H1 (cell line): Measurements from ENCODE around the gene CLTCL1.
A peak's percentile ranks its signal among the peaks of the same experiment; 100 is the strongest.

Source experiments
- CREB1 ChIP-seq: IDR thresholded peaks from 2 replicates; pipeline ENCODE4 v1.6.1; 2012; ENCODE audit warnings: inconsistent platforms
- CTCF ChIP-seq, 3 experiments: IDR thresholded peaks; 1 replicate in 2 of 3; 2 replicates in 1 of 3; pipeline versions ENCODE4 v1.5.1 to v1.6.1; 2011; ENCODE audit warnings: low read length in 3 of 3, mild to moderate bottlenecking in 3 of 3, inconsistent platforms in 2 of 3, low read depth in 1 of 3, moderate library complexity in 1 of 3; ENCODE audit not compliant: insufficient read depth in 1 of 3; ENCODE audit errors: control extremely low read depth in 1 of 3
- GABPA ChIP-seq: IDR thresholded peaks from 2 replicates; pipeline ENCODE4 v1.6.1; 2011; ENCODE audit warnings: mild to moderate bottlenecking, low read length, moderate library complexity, borderline replicate concordance; ENCODE audit not compliant: insufficient read depth
- JUN ChIP-seq: IDR thresholded peaks from 2 replicates; pipeline ENCODE4 v1.6.1; 2011; ENCODE audit warnings: low read depth, mild to moderate bottlenecking, improper control_type of control experiment, low read length

GRCh38 chr22:19291580-19292457 lies at the start of gene CLTCL1:
- TF ChIP-seq GABPA (no peak), CTCF (IDR thresholded peaks at IDR 0.05; ENCODE audit: control extremely low read depth in 1 of 3, insufficient read depth in 1 of 3, low read depth in 1 of 3, low read length in 3 of 3) (no peak), CREB1 (peak; percentile 45; the same call in 1 of the 2 replicates), JUN (no peak)
